ES-I3 (cell line): Measurements from ENCODE around the gene NSMCE1.

ENCODE experiments used
- H3K36me3 ChIP-seq: 2 replicates; pipeline ENCODE4 v1.6.1; 2013; ENCODE audit warnings: mild to moderate bottlenecking, low read length, control low read depth, moderate library complexity; ENCODE audit not compliant: insufficient read depth
- H3K4me1 ChIP-seq: 2 replicates; pipeline ENCODE4 v1.6.1; 2013; ENCODE audit warnings: mild to moderate bottlenecking, control low read depth, low read length; ENCODE audit not compliant: insufficient read depth
- H3K9ac ChIP-seq: 2 replicates; pipeline ENCODE4 v1.6.1; 2013; ENCODE audit warnings: low read depth, mild to moderate bottlenecking, low read length, moderate library complexity
- H3K9me3 ChIP-seq: 2 replicates; pipeline ENCODE4 v1.6.1; 2013; ENCODE audit warnings: mild to moderate bottlenecking, low read length, moderate library complexity; ENCODE audit not compliant: control insufficient read depth, insufficient read depth

Gene NSMCE1, protein sequence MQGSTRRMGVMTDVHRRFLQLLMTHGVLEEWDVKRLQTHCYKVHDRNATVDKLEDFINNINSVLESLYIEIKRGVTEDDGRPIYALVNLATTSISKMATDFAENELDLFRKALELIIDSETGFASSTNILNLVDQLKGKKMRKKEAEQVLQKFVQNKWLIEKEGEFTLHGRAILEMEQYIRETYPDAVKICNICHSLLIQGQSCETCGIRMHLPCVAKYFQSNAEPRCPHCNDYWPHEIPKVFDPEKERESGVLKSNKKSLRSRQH

DNA sequence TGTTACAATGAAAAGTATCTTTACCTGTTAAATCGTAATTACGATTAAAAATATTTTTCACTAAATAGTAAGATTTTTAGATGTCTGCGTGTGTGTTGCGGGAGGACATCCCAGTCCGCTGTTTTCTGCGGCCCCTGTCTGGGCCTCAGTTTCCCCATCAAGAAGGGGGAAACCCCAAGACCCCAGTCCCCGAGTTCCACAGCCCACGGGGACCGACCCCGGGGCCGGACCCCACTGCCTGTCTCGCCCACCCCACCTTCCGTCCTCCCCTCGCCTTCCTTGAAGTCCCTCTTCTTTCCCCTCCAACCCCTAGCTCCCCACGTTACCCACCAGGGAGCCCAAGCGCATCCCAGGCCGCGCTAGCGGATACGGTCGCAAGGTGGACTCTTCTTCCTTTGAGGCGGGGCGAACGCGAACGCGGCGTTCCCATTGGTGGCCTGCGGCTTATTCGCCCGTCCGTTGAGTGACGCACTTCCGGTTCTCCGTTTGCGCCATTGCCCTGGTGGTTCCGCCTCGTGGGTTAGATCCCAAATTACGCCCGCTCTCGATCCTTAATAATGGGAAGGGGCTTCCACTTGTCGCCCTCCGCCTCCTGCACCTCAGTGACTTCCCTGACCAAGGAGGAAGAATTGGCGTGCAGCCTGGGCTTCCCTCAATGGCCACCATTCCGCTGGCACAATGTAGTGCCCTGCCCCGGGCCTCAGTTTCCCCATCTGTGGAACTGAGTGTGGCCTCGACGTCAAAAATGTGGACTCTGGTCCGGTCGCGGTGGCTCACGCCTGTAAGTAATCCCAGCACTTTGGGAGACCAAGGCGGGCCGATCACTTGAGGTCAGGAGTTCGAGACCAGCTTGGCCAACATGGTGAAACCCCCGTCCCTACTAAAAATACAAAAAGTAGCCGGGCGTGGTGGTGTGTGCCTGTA lies at the start of gene NSMCE1:
Gene NSMCE1 (minus strand): TSS at position 397 of the 924 bp plus-strand sequence. CDS start 11,202 bp downstream, outside the sequence.
- Histone ChIP-seq H3K9ac (peak within 1 kb of the TSS; percentile 86), H3K4me1 (peaks cover 12% of the 10 kb centered on the region; the same call in 1 of the 2 replicates), H3K9me3 (no peaks in the 10 kb centered on the region), H3K36me3 (no peaks in the 10 kb centered on the region)

DNA sequence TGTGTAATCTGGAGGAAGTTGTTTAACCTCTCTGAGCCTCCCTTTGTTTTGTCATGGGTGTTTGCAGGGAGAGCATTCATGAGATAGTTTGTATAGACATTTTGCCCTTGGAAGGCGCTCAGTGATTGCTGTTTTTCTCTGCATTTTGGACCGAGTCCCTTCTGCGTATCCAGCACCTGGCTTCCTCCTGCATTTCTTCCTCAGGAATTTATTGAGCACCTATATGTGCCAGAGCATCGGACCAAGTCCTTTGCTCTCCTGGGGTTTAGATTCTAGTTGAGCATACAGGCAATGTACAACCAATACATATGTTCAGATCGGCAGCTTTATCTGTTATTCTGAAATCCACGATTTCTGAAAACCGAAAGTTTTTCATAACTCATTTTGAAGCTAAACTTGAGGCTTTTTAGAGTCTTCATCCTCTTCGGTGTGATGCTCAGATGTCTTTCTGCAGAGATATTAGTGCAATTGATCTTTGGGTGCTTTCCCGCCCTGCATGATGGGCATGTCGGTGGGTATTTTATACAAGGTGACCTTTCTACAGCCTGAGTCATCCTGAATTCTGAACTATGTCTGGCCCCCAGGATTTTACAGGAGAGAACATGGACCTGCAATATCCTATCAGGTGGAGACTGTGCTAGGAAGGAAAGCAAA lies 49.3 kb upstream of the NSMCE1 start:
- Histone ChIP-seq H3K9ac (no peak overlapping the region), H3K9me3 (no peaks in the 10 kb centered on the region), H3K36me3 (no peaks in the 10 kb centered on the region), H3K4me1 (peaks cover 28% of the 10 kb centered on the region)

DNA sequence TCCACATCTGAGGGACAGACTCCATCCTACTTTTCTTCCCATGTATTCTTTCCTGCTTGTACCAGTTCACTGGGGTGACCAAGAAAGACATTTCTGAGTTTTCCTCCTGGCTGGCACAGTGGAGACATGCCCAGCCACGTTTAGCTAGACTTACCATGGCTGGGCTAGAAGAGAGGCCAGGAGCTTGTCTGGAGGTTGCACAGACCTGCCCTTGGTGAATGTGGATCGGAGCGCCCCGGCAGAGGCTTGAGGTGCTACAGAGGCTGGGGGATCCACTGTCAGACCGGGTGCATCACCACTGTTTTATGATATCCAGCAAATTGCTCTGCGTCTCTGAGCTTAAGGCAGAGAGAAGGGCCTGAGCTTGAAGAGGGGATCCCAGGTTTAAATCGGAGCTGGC lies 48.7 kb upstream of the NSMCE1 start:
- H3K4me1 ChIP-seq: peaks cover 26% of the 10 kb centered on the region
- H3K9me3 ChIP-seq: no peaks in the 10 kb centered on the region
- no peaks in the 10 kb centered on the region for H3K36me3 ChIP-seq
- H3K9ac ChIP-seq: no peak overlapping the region

DNA sequence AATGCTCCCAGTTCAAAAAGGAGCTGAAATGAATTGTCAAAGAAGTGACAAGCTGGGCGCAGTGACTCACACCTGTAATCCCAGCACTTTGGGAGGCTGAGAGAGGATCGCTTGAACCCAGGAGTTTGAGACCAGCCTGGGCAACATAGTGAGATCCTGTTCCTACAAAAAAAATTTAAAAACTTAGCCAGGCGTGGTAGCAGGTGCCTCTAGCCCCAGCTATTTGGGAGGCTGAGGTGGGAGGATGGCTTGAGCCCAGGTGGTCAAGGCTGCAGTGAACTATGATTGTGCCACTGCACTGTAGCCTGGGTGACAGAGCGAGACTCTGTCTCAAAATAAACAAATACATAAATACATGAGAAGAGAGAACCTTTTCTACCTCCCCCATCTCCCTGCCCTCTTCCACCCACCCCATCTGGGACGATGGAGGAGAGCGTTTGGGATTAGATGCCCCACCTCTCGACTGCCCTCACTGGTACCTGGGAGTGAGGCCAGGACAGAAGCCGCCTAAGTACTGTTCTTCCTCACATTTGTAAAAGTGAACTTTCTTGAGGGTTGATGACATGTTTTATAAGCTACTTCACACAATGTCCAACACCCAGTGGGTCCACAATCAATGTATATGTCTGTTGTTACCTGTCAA lies 47.6 kb upstream of the NSMCE1 start:
- H3K9ac ChIP-seq: no peak overlapping the region
- no peaks in the 10 kb centered on the region for H3K36me3 ChIP-seq
- peaks cover 26% of the 10 kb centered on the region for H3K4me1 ChIP-seq
- no peaks in the 10 kb centered on the region for H3K9me3 ChIP-seq

DNA sequence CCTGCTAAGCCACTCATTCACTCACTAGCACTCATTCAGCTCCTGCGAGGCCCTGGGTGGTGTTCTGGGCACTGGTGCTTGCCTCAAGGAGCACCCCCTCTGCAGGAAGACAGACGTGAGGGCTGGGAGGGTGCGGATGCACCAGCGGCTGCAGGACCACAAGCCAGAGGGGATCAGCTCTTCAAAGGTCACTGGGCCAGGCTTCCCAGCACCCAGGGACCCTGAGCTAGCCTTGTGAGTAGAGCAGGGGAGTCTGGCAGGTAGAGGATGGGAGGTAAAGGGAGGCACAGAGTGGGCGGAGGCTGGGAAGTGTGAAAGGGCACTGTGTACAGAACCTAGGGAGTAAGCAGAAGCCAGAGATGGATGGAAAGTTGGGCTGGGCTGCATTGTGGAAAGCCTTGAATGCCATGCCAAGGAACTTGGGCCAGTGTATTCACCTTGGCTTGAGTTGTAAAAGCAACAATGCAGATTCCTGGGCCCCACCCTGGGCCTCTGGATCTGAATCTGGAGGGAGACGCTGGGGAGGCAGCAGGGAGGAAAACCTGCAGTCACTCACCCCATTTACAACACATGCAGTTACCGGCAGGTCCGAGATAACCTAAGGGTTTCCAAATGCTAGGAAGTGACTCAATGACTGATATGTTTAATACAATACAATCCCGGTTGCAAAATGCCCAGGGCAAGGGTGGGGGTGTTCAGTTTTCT lies 46.9 kb upstream of the NSMCE1 start:
- H3K9ac ChIP-seq: peak overlapping the region; percentile 7; the same call in 1 of the 2 replicates
- H3K4me1 ChIP-seq: peaks cover 26% of the 10 kb centered on the region
- no peaks in the 10 kb centered on the region for H3K36me3 ChIP-seq
- H3K9me3 ChIP-seq: no peaks in the 10 kb centered on the region

DNA sequence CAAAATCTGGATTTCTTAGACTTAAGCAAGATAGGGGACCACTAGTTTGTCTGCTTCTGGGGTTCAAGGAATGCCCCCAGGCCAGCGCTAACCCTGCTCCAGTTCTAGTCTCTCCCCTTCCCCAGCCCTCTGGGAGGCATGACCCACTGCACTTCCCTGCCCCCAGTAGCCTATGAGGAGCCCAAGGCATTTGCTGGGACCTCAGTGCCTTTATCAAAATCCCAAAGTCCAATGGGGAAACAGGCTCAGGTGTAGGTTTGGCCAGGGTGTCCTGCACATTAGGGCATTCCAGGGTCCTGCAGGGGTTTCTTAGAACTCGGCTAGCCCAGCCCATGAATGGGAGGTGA lies 46.4 kb upstream of the NSMCE1 start:
- peaks cover 26% of the 10 kb centered on the region for H3K4me1 ChIP-seq
- peak overlapping the region; percentile 79; the same call in 1 of the 2 replicates for H3K9ac ChIP-seq

DNA sequence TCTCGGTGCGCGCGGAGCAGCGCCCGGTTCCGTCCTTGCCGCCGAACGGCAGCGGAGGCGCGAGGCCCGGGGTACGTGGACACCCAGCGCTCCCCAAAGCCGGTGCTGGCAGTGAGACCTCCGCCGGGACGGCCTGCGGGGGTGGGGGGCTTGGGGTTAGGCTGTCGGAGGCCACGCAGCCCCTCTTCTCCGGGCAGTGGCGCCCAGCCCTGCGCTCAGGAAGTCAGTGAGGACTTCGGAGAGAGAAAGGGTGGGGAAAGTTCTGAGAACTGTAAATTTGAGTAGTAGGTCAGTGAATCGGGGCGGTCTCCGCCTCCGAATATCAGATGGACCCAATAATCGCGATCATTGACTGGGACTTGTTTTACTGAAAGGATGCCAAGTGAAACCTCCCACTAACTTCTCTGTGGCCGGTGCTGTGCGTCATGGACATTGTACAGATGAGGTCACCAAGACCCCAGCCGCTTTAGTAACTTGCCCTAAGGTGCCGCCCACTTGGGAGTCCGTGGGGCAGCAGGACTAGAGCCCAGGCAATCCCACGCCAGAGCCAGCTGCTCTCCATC lies 45.7 kb upstream of the NSMCE1 start:
- Histone ChIP-seq H3K4me1 (peaks cover 26% of the 10 kb centered on the region), H3K9ac (peak overlapping the region; percentile 79), H3K36me3 (no peaks in the 10 kb centered on the region), H3K9me3 (no peaks in the 10 kb centered on the region)

More for the DNA sequence above, 46.4 kb upstream of the NSMCE1 start:
- no peaks in the 10 kb centered on the region for H3K9me3 ChIP-seq
- H3K36me3 ChIP-seq: no peaks in the 10 kb centered on the region

DNA sequence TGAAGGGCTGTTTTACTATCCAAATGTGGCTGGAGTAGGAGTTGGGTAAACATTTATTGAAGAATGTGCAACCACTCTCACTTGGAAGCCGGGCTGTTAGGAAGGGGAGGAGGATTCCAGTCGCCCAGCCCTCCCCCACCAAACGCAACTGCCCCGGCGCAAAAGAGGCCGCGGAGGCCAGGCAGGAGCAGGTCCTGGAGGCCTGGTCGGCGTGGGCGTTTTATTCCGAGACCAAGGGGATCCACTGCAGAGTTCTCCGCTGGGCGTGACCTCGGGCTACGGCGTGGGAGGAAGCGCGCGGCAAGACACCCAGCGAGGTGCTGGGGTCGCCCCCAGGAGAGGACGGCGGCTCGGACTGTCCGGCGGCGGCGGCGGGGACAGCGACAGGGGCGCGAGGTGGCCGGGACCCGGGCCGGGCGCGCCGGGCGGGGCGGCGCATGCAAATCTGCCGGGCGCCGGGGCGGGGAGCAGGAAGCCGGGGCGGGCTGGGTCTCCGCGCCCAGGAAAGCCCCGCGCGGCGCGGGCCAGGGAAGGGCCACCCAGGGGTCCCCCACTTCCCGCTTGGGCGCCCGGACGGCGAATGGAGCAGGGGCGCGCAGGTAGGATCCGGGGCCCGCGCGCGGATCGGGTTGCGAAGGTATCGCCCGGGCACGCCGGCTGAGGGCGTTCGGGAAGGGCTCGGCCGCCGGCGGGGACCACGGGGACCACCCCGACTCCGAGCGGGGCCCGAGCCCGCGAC lies 45.0 kb upstream of the NSMCE1 start, which contains the start of gene IL4R:
Gene IL4R (plus strand): TSS at position 553 of the 739 bp plus-strand sequence. CDS start 26,230 bp downstream, outside the sequence.
- Histone ChIP-seq H3K36me3 (no peaks in the 10 kb centered on the region), H3K9ac (peak within 1 kb of the TSS; percentile 79), H3K4me1 (peaks cover 22% of the 10 kb centered on the region), H3K9me3 (no peaks in the 10 kb centered on the region)

DNA sequence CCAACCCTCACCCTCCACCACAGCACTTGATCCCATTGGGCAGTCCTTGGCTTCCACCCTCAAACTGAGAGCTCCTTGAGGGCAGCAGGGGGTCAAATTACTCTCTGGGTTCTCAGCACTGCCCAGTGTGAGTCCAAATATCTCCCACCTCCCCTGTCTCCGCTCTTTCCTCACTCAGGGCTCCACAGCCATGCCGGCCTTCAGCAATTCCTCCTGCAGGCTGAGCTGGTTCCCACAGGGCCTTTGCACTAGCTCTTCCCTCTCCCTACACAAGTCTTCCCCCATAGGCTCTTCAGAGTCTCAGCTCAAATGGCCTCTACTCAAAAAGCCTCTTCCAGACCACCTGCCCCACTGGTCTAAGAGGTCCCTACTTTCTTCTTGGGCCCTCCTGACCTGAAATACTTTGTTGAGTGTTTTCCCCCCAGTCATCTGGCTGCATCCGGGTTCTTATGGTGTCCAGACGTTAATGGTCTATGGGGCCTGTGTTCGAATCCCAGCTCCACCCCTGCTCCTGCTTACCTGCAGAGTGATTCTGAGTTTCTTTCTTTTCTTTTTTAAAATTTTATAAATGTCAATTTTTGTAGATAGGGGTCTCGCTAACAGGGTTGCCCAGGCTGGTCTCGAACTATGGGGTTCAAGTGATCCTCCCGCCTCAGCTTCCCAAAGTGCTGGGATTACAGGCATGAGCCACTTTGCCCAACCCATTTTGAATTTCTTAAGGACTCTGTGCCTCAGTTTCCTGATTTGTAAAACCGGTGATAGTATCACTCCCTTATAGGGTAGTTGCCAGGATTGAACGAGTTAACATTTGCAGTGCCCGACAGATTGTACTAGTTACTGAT lies 44.2 kb upstream of the NSMCE1 start:
- H3K36me3 ChIP-seq: no peaks in the 10 kb centered on the region
- H3K4me1 ChIP-seq: peaks cover 14% of the 10 kb centered on the region
- H3K9ac ChIP-seq: peak overlapping the region; percentile 79; the same call in 1 of the 2 replicates
- H3K9me3 ChIP-seq: no peaks in the 10 kb centered on the region

DNA sequence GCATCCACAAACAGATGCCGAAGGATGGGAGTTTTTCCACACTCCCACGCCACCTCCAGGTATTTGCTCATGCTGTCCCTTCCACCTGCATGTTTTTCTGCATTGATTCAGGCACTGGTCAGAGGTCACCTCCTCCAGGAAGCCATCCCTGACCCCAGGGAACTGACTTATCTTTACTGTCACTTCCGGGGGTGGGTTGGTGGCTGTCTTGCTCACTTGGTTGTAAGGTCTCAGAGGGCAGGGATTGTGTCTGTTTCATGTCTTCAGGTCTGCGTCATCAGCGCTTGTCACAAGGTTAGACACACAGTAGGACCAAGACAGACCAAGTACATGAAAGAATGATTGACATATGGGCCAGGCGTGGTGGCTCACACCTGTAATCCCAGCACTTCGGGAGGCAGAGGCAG lies 43.3 kb upstream of the NSMCE1 start:
- no peaks in the 10 kb centered on the region for H3K9me3 ChIP-seq
- H3K36me3 ChIP-seq: no peaks in the 10 kb centered on the region
- H3K9ac ChIP-seq: no peak overlapping the region
- H3K4me1 ChIP-seq: peaks cover 6% of the 10 kb centered on the region; the same call in 1 of the 2 replicates

DNA sequence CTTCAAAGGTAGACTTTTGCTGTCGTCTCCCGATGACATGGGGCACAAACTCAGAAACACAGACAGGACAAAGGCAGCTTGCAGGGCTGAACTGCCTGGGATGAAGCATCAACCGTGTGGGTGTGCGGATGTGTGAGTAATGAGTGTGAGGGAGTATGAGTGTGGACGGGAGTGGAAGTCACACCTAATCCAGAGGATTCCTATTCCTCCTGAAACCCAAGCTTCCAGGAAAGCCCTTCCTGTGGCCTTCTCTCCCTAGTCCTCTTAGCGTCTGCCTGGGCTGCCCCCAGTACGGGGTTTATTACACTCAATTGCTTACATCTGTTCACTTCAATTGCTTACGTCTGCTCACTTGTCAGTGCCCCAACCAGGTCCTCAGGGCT lies 42.9 kb upstream of the NSMCE1 start:
- peaks cover 6% of the 10 kb centered on the region; the same call in 1 of the 2 replicates for H3K4me1 ChIP-seq
- H3K9ac ChIP-seq: no peak overlapping the region
- no peaks in the 10 kb centered on the region for H3K9me3 ChIP-seq
- H3K36me3 ChIP-seq: no peaks in the 10 kb centered on the region
